ENCODE measurements around the gene ALDH1A2. TPM values are rescaled to one million over a fixed set of nuclear protein-coding genes. Genes with fewer than 3 reads are reported as not detected.

The ALDH1A2 gene
- total RNA-seq, 1 donor from 2014 or later = 22.1 TPM

DNA sequence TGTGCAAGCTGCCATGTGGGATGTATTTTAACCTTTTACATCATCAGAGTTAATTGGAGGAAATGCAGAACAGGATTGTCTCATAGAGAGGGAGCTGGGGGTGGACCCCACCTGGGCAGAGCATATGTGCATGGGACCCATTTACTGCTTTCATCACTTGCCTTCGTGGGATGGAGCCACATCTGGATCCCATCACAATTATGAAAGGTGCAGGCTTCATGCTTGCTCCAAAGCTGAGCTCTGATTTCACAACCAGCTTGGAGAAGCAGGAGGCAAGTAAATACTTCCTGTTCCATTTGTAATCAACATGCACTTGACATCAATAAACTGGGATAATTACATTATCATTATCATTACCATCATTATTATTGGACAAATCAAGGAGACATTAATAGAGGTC, 161.9 kb downstream of the ALDH1A2 start:
- Histone ChIP-seq H3K27me3 (no peaks in the 10 kb centered on the region), H3K4me3 (no peak overlapping the region), H3K27ac (no peak overlapping the region), H3K36me3 (no peaks in the 10 kb centered on the region), H3K4me1 (no peaks in the 10 kb centered on the region), H3K9me3 (no peaks in the 10 kb centered on the region)
- intact Hi-C loops (cut with DNase I) = no loop called here
- DNase-seq (ENCODE audit: extremely low spot score in 2 of 2) = no peak
- TF ChIP-seq, protein P1, sequence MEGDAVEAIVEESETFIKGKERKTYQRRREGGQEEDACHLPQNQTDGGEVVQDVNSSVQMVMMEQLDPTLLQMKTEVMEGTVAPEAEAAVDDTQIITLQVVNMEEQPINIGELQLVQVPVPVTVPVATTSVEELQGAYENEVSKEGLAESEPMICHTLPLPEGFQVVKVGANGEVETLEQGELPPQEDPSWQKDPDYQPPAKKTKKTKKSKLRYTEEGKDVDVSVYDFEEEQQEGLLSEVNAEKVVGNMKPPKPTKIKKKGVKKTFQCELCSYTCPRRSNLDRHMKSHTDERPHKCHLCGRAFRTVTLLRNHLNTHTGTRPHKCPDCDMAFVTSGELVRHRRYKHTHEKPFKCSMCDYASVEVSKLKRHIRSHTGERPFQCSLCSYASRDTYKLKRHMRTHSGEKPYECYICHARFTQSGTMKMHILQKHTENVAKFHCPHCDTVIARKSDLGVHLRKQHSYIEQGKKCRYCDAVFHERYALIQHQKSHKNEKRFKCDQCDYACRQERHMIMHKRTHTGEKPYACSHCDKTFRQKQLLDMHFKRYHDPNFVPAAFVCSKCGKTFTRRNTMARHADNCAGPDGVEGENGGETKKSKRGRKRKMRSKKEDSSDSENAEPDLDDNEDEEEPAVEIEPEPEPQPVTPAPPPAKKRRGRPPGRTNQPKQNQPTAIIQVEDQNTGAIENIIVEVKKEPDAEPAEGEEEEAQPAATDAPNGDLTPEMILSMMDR (IDR thresholded peaks at IDR 0.05) = no peak
- no peak for TF ChIP-seq POLR2A (IDR thresholded peaks at IDR 0.05)
- no peak for TF ChIP-seq POLR2AphosphoS5 (IDR thresholded peaks at IDR 0.05; ENCODE audit: insufficient read depth in 1 of 2, low read depth in 1 of 2)

Other genes with a start within 250 kb of the ALDH1A2 start
- gene AQP9, start 72.7 kb upstream of the ALDH1A2 start, total RNA-seq = 1.5 TPM